NCI-H146 (cell line): Measurements from ENCODE around the gene ARHGEF4.

Experiments
- DNase-seq: peaks from one replicate; lab custom pipeline; 2025; lab: John Stamatoyannopoulos, UW

The ARHGEF4 gene

GRCh38 chr2:130835766-130836015, 1.0 kb upstream of the ARHGEF4 start:
- no peak for DNase-seq

- peak; percentile 41 for DNase-seq
Measured at GRCh38 chr2:130837175-130837810, 579 bp downstream of the ARHGEF4 start.

GRCh38 chr2:130837811-130838565, 1.3 kb downstream of the ARHGEF4 start:
- no peak for DNase-seq

DNA sequence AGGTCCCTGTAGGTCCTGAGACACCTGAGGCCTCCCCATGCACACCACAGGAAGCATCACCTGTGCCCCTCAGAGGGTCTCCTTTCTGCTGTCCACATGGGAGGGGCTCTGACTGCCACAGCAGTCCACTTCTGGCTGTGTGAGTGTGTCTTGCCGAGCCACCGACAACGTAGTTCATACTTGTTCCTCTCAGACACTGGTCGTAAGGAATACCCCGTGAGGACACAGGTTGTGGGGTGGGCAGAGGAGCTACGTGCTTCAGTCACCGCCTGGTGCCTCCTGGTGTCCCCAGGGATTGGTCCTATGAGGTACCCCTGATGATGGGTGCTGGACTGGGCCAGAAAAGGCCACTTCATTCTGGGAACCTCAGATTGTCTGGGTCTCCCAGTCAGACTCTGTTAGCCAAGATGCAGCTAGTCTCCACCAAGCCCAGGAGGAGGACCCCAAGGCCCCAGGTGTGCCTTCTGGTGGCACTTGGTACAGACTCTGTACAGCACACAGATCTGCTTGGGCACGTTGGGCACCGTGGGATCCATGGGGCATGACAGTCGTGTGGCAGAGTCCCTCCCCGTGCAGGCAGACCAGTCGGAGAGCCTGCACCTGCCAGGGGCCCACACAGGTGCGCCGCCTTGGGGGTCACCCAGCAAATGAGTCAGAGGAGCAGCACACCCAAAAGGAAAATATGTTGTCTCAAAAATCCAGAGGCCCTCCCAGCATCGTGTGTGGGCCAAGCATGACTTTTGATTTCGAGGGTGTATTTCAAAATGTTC, 2.5 kb downstream of the ARHGEF4 start:
- DNase-seq: no peak

- no peak for DNase-seq
Measured at GRCh38 chr2:130840506-130840905, 3.8 kb downstream of the ARHGEF4 start.

DNA sequence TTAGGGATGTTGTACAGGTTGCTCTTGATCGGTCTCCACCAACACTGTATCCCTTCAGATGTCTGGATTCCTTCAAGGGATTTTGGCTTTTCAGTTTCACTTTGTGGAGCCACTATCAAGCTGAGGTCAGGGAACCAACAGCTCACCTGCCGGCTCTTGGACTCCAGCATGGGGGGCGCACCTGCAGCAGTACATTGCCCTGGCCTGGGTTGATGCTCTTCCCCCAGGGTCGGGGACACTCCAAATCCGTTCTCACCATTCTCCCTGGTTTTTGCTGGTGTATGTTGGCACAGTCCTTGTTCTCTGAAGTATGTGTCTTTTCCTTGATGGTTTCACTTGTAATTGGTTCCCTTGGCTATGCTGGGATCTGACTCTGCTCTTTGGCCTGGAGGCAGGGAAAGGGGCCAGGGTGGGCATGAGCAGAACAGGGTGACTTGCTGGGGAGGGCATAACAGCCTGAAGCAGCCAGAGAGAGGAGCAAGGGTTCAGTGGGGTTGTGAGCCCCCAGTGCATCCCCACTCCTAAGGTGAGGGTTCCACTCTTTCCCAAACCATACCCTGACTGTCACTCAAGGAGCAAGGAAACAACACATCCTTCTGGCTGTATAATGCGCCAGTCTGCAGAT, 5.1 kb downstream of the ARHGEF4 start:
- no peak for DNase-seq

- DNase-seq: no peak
Measured at GRCh38 chr2:130842770-130843169, 6.1 kb downstream of the ARHGEF4 start.

- no peak for DNase-seq
Measured at GRCh38 chr2:130843321-130843985, 6.7 kb downstream of the ARHGEF4 start.

DNA sequence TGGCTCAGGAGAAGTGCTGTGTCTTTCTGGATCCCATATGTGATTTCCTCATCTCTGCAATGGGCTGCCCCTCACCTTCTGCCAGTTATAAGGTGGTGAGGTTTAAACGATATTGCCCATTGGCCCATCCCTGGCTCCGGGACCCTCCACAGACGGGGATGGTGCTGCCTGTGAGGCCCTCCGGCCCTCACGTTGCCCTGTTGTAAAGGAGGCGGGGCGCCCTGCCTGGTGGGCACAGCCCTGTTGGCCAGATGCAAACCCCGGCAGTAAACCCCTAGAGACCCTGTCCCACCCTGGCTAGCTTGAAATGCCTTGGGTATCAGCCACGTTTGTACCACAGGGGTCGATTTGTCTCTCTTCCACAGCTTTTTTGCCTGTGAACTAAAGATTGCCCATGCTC, 7.4 kb downstream of the ARHGEF4 start:
- no peak for DNase-seq

GRCh38 chr2:130845505-130846085, 8.9 kb downstream of the ARHGEF4 start:
- DNase-seq: no peak

- no peak for DNase-seq
Measured at GRCh38 chr2:130846233-130846632, 9.5 kb downstream of the ARHGEF4 start.

DNA sequence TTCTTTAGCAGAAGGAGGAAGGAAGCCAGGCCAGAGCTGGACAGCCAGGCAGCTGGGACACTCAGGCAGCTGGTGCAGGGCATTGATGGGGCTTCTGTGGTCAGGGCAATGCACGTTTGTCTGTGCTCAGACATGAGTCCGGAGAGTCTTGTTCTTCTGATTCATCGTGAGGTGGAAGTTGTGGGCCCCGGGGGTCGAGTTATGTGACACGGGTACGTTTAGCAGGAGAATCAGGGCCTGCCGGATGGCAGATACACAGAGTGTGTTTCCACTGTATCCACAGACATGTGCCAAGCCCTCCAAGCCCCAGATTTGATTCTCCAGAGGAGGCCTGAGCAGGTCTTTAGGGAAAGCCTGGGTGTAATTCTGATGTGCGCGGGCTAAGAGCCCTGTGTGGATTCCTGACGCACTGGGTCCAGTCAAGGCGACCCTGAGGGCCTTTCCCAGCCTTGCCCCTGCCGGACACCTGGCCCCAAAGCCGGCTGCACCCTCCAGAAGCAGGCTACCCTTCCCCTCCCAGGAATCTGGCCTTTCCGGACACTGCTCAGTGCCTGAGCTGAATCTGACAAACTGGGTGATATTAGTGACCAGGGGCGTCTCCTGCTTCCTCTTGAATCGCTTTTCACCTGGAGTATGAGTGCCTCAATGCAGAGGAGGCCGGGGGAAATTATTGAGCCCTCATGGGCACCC, 10.1 kb downstream of the ARHGEF4 start:
- no peak for DNase-seq

- no peak for DNase-seq
Measured at GRCh38 chr2:130847776-130848525, 11.2 kb downstream of the ARHGEF4 start.

- no peak for DNase-seq
Measured at GRCh38 chr2:130848526-130849210, 12.0 kb downstream of the ARHGEF4 start.

DNA sequence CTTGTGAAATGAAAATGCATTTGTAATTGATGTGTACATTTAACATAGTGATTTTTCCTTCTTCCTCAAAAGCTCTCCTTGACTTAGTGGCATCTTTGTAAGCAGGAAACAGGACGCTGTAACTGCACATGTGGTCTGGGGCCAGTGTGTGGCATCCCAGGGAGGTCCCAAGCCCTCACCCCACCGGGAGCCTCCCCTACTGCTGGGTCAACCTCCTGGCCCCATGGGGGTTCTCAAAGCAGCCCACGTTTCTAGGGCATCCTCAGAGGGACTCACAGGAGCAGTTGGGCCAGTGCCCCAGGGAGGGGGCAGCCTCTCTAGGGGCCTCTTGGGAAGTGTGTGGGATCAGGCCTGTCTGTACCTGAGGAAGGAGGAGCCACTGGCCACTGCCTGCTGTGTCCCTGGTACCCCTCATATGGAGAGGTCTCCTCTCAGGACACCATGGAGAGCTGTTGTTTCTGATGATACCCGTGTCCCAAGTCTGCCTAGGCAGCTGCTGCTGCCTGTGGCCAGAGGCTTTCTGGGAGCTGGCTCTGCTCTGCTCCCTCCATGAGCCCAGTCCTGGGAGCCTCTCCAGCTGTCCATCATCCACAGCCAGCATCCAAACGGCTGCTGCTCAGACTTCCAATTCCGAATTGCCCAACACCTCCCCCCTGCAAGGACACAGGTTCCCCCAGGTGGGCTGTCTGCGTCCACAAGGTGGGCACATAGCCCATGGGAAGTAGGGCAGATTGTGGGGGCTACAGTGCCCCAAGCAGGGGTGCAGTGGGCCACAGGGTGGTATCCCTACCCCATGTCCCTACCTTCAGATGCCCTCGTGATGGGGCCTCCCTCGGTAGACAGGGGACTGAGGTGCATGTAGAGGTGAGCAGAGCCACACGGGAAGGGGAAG, 13.4 kb downstream of the ARHGEF4 start:
- no peak for DNase-seq

DNA sequence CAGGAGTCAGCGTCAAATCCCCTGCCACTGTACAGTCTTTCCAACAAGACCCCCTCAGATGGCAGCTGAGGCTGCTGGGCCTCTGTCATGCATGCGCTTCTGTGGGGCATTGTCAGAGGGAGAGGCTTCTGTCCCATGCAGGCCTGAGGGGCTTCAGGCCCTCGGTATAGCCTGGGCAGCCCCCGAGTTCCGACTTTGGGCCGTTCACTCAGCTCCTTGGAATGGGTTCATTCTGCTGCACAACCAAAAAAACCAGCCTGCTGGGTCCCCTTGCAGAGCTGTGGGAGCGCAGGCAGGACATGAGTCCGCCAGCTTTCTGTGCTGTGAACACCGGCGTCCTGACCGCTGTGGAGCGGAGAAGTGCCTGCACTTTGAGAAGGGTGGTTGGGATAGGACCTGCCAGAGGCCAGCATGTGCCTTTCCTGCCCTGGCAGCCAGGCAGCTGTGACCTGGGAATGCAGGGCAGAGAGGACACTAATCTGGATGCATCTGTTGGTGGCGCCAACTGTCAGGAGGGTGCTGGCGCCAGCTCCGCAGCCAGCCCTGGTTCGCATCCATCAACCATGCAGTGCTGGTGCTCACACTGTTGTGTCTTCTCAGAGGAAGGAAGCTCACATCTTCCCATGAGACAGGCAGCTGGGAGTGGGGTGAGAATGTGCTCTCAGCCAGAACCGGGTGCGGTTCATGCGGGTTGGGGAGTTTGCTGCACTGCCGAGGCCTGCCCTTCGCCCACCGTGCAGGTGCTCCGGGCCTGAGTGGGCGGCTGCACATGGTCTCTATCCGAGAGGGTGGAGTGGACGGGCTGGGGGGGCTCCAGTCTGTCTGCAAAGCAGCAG, 14.3 kb downstream of the ARHGEF4 start:
- DNase-seq: no peak

DNA sequence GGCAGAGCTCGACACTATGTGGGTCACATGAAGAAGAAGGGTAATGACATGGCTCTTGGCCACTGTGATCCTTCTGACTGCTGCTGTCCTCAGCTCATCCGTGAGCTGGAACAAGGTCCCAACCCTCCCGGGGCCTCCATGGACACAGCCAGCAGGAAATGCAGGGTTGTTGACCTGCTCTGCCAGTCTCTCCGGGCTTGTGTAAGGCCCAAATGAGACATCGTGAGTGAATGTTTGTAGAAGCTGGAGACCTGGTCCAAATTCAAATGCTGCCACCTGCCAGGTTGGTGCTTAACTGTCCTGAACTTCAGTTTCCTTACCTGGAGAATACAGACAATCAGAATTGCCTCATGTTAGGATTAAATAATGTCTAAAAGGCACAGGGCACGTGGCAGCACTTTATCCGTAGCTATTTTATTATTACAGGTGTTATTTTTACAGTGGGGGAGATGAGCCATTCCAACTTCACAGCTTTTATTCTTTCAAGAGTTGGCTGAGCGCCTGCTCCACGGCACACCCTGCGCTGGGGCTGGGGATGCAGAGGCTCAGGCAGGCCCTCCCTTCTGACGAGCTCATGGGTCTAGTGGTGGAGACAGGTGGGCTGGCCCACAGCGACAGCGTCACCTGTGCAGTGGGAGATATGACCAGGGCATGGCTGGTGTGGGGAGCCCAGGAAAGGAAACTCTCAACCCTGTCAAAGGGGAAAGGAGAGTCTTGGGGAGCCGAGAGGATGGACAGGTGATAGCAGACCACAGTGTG, 15.1 kb downstream of the ARHGEF4 start:
- DNase-seq: no peak
